Astrocyte of the spinal cord (primary cell): ENCODE results near the gene ARHGEF7.

Experiments
- DNase-seq: peaks from one replicate; pipeline ENCODE4 v3.0.0; 2011; ENCODE audit warnings: low read depth, low spot score
- H3K4me3 ChIP-seq: 2 replicates; pipeline ENCODE4 v1.5.1; 2011; ENCODE audit warnings: low read depth, mild to moderate bottlenecking, low read length, moderate library complexity
- in situ Hi-C: cut with HindIII; loops from 2 replicates; pipeline ENCODE4 v1.10.0; 2017; ENCODE audit warnings: low sequenced_read_pairs
- TF ChIP-seq, protein P1 (sequence below): IDR thresholded peaks from 2 replicates; pipeline ENCODE4 v1.5.1; 2012; ENCODE audit warnings: low read depth, mild to moderate bottlenecking, low read length, inconsistent platforms

ARHGEF7 gene

DNA sequence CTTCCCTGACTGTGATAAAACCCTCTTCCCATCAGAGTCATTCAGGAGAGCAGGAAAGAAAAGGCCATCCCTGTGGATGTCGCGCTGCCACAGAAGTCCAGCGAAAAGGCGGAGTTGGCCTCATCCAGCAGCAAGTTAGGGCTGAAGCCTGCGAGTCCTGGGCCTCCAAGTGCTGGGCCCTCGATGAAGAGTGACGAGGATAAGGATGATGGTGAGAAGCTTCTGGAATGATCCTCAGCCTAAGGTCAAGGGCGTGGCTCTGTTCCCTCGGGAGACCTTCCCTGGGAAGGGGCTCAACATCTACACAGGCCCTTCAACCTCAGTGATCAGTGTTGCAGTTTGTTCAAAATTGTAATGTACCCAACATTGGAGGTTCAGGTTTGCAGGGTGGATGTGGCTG lies 227.6 kb downstream of the ARHGEF7 start:
- TF ChIP-seq, protein P1, sequence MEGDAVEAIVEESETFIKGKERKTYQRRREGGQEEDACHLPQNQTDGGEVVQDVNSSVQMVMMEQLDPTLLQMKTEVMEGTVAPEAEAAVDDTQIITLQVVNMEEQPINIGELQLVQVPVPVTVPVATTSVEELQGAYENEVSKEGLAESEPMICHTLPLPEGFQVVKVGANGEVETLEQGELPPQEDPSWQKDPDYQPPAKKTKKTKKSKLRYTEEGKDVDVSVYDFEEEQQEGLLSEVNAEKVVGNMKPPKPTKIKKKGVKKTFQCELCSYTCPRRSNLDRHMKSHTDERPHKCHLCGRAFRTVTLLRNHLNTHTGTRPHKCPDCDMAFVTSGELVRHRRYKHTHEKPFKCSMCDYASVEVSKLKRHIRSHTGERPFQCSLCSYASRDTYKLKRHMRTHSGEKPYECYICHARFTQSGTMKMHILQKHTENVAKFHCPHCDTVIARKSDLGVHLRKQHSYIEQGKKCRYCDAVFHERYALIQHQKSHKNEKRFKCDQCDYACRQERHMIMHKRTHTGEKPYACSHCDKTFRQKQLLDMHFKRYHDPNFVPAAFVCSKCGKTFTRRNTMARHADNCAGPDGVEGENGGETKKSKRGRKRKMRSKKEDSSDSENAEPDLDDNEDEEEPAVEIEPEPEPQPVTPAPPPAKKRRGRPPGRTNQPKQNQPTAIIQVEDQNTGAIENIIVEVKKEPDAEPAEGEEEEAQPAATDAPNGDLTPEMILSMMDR: no peak
- in situ Hi-C loops: no loop called here
- H3K4me3 ChIP-seq: no peak overlapping the region
- no peak for DNase-seq

GRCh38 chr13:111343186-111343805 lies 228.2 kb downstream of the ARHGEF7 start:
- no peak overlapping the region for H3K4me3 ChIP-seq
- in situ Hi-C loops: no loop called here
- TF ChIP-seq, protein P1: no peak
- no peak for DNase-seq

DNA sequence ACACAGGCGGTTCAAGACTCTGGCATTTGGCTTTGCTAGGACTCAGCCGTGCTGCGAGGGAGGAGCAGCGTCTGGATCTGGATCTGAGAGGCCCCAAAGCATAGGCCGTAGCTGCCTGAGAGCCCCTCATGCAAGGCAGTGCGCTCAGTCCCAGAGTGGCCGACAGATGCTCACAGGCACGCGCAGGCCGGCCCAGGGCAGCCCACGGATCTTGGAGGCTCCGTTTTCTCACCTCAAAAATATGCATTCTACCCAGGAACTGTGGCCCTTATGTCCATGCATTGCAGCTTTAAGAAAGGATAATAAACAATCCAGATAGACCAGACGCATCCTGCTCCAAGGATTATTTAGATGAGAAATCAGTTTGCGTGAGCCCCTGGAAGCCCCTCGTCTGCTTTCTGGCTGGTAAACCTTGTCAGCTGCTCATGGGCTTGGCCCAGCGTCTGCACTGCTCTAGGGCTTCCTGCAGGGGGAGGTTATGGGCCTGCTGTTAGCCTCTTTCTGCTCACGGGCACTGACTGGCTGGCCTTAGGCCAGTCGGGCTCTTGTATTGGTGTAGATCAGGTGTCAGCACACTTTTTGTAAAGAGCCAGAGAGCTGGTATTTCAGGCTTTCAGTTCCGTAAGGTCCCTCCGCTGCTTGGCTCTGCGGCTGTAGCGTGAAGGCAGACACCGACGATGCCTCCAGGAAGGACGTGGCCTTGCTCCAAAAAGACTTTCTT lies 229.5 kb downstream of the ARHGEF7 start:
- peak; percentile 44 for DNase-seq
- no peak overlapping the region for H3K4me3 ChIP-seq
- TF ChIP-seq, protein P1: peak; percentile 47
- in situ Hi-C loops: no loop called here

DNA sequence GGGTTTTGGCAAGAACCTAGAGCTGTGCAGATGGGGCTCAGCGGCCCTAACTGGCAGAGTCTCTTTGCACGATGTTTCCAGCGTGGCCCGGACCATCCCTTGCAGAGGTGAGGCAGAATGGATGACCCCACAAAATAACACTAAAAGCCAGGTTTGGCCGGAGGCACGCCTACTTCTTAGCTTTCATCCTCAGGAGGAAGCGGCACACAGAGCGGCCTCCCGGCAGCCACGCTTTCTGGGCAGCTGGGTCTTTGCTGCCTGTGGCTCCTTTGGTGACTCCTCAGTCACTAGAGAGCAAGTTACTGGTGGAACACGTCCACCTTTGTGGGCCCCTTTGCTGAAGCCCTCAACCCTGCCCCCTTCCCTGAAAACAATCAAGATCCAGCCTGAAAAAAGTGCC lies 230.6 kb downstream of the ARHGEF7 start:
- H3K4me3 ChIP-seq: no peak overlapping the region
- in situ Hi-C loops: no loop called here
- TF ChIP-seq, protein P1: no peak
- no peak for DNase-seq

GRCh38 chr13:111346101-111346680 lies 231.1 kb downstream of the ARHGEF7 start:
- in situ Hi-C loops: no loop called here

GRCh38 chr13:111347438-111347837 lies 232.3 kb downstream of the ARHGEF7 start:
- TF ChIP-seq, protein P1: no peak
- no peak overlapping the region for H3K4me3 ChIP-seq
- DNase-seq: no peak
- in situ Hi-C loops: no loop called here

More at GRCh38 chr13:111346101-111346680, 231.1 kb downstream of the ARHGEF7 start:
- no peak for DNase-seq
- H3K4me3 ChIP-seq: no peak overlapping the region
- TF ChIP-seq, protein P1: no peak
